Esophagus muscularis mucosa (tissue), 4 donors: ENCODE data around the gene DESI2.

Experiments
- CTCF ChIP-seq, 3 experiments: fragments of 200-600 bp in 2 of 3; fragments of 450-650 bp in 1 of 3; sonication (generic) in 2 of 3; IDR thresholded peaks; one replicate each; pipeline ENCODE4 v1.5.1; 2017 to 2019; ENCODE audit warnings: antibody characterized with exemption in 3 of 3, mild to moderate bottlenecking in 2 of 3, moderate library complexity in 1 of 3
- EP300 ChIP-seq: sonication (generic); formaldehyde crosslinking; IDR thresholded peaks from one replicate; pipeline ENCODE4 v1.6.1; 2017; ENCODE audit warnings: antibody characterized with exemption
- POLR2A ChIP-seq: fragments of 450-650 bp; IDR thresholded peaks from one replicate; pipeline ENCODE4 v1.6.1; 2017; ENCODE audit warnings: antibody characterized with exemption, moderate library complexity, mild to moderate bottlenecking, low read depth

GRCh38 chr1:244702620-244703019, 49.7 kb downstream of the DESI2 start:
- no peak for TF ChIP-seq CTCF (IDR thresholded peaks at IDR 0.05)
- no peak for TF ChIP-seq EP300
- TF ChIP-seq POLR2A, result no peak
